Measurements from ENCODE around the gene MICU2.

Gene MICU2

GRCh38 chr13:21481359-21481758 lies 122.6 kb downstream of the MICU2 start:
- no peak for DNase-seq

GRCh38 chr13:21478881-21479808 lies 124.8 kb downstream of the MICU2 start:
- peak; percentile 64 for DNase-seq

- peak; percentile 80 for DNase-seq
These were observed 127.0 kb downstream of the MICU2 start for GRCh38 chr13:21476893-21477472.

- no peak for DNase-seq
These were observed 128.9 kb downstream of the MICU2 start for GRCh38 chr13:21475115-21475514.

GRCh38 chr13:21470785-21471184 lies 133.2 kb downstream of the MICU2 start:
- DNase-seq: no peak

GRCh38 chr13:21466527-21466926 lies 137.4 kb downstream of the MICU2 start:
- no peak for DNase-seq

- no peak for DNase-seq
These were observed 138.2 kb downstream of the MICU2 start for GRCh38 chr13:21465710-21466160.

- no peak for DNase-seq
These were observed 140.5 kb downstream of the MICU2 start for GRCh38 chr13:21463424-21463823.

- DNase-seq: no peak
These were observed 142.8 kb downstream of the MICU2 start for GRCh38 chr13:21461131-21461530.

- peak; percentile 86 for DNase-seq
These were observed 144.9 kb downstream of the MICU2 start, which contains the start of gene ZDHHC20 for GRCh38 chr13:21458813-21459701. TSS of gene ZDHHC20 (minus strand) at chr13:21459303. CDS start at chr13:21459171, 132 bp downstream.

GRCh38 chr13:21458451-21458812 lies 145.5 kb downstream of the MICU2 start:
- DNase-seq: no peak

- DNase-seq: no peak
These were observed 150.4 kb downstream of the MICU2 start for GRCh38 chr13:21453387-21454081.

- DNase-seq: no peak
These were observed 153.0 kb downstream of the MICU2 start for GRCh38 chr13:21450936-21451335.

GRCh38 chr13:21446656-21447055 lies 157.3 kb downstream of the MICU2 start:
- no peak for DNase-seq

- DNase-seq: no peak
These were observed 158.2 kb downstream of the MICU2 start for GRCh38 chr13:21445759-21446158.

- no peak for DNase-seq
These were observed 160.8 kb downstream of the MICU2 start for GRCh38 chr13:21443171-21443570.
